Measurements from ENCODE around the gene SH2D6.
A peak's percentile ranks its signal among the peaks of the same experiment; 100 is the strongest.

Gene SH2D6

GRCh38 chr2:85418132-85419008, at the start of gene SH2D6:
Gene SH2D6 (plus strand): TSS chr2:85418714. CDS start chr2:85429466, 10,752 bp downstream.
- Histone ChIP-seq H3K4me3 (ENCODE audit: low read depth, low read length) (peak within 1 kb of the TSS; percentile 57), H3K27ac (ENCODE audit: extremely low read depth, low read depth, low read length) (peak within 1 kb of the TSS; percentile 93), H3K4me1 (ENCODE audit: control insufficient read depth, insufficient read depth, low read length) (peaks cover 4% of the 10 kb centered on the region), H3K36me3 (ENCODE audit: control insufficient read depth in 2 of 2, insufficient read depth in 1 of 2, low read length in 2 of 2) (no peaks in the 10 kb centered on the region), H3K9me3 (ENCODE audit: control insufficient read depth, insufficient read depth, low read depth, low read length) (no peaks in the 10 kb centered on the region)
- ChIA-PET POLR2A (interaction anchor here (0.6 to 6.2 kb wide), 14 partner anchors 19 to 280 kb away, joined by 3 to 87 read pairs (median 6); partner anchors contain the start of genes C2orf68, ELMOD3, GGCX and MAT2A), CTCF (interaction anchor here (0.6 to 4.2 kb wide), 9 partner anchors 16 to 465 kb away, joined by 3 to 144 read pairs (median 4); partner anchors contain the start of gene MAT2A)
- TF ChIP-seq ZNF561 (tag by site-specific recombination; IDR thresholded peaks at IDR 0.05; ENCODE audit: borderline replicate concordance) (no peak), ZNF416 (tag by site-specific recombination; IDR thresholded peaks at IDR 0.05) (no peak), ZFP3 (tag by site-specific recombination; IDR thresholded peaks at IDR 0.05; ENCODE audit: low read depth) (no peak), ZNF394 (tag by site-specific recombination; IDR thresholded peaks at IDR 0.05; ENCODE audit: borderline replicate concordance) (peak; percentile 43; the same call in 1 of the 2 replicates), OVOL3 (tag by site-specific recombination; IDR thresholded peaks at IDR 0.05) (no peak), ELK4 (IDR thresholded peaks at IDR 0.05; ENCODE audit: borderline replicate concordance, low read depth, low read length) (no peak), PRDM10 (tag by site-specific recombination; IDR thresholded peaks at IDR 0.05) (peak; percentile 89), ZNF335 (tag by site-specific recombination; conservative IDR thresholded peaks at IDR 0.05) (peak; percentile 99), ZNF580 (tag by site-specific recombination; IDR thresholded peaks at IDR 0.05) (no peak), ZNF112 (tag by site-specific recombination; IDR thresholded peaks at IDR 0.05) (no peak), MZF1 (tag by site-specific recombination; IDR thresholded peaks at IDR 0.05; ENCODE audit: borderline replicate concordance) (no peak), PBX3 (CRISPR knock-in tag; IDR thresholded peaks at IDR 0.05) (peak; percentile 39; the same call in 1 of the 2 replicates), ZSCAN16 (tag by site-specific recombination; IDR thresholded peaks at IDR 0.05) (no peak), ZNF24 (tag by site-specific recombination; IDR thresholded peaks at IDR 0.05) (0 out of 2 replicates have a peak, but pooled peaks have one; percentile 67), ZNF148 (tag by site-specific recombination; IDR thresholded peaks at IDR 0.05; ENCODE audit: borderline replicate concordance) (no peak), ZBTB8A (tag by site-specific recombination; IDR thresholded peaks at IDR 0.05) (peak; percentile 59; the same call in 1 of the 2 replicates), ZNF302 (tag by site-specific recombination; IDR thresholded peaks at IDR 0.05; ENCODE audit: low read depth) (no peak), ZNF169 (tag by site-specific recombination; IDR thresholded peaks at IDR 0.05) (no peak), ZNF202 (tag by site-specific recombination; IDR thresholded peaks at IDR 0.05; ENCODE audit: borderline replicate concordance) (no peak), SP3 (tag by site-specific recombination; IDR thresholded peaks at IDR 0.05) (peak; percentile 99), AEBP2 (tag by site-specific recombination; IDR thresholded peaks at IDR 0.05; ENCODE audit: borderline replicate concordance) (no peak), PATZ1 (tag by site-specific recombination; IDR thresholded peaks at IDR 0.05) (peak; percentile 78), SCRT1 (tag by site-specific recombination; IDR thresholded peaks at IDR 0.05; ENCODE audit: borderline replicate concordance) (no peak)

Measured in HEK293 (cell line).